ENCODE measurements around the gene HMMR. TPM values are rescaled to one million over a fixed set of nuclear protein-coding genes. Genes with fewer than 3 reads are reported as not detected.

HMMR gene
- total RNA-seq, 1 experiment from 2014 or later = 74.6 TPM

- Histone ChIP-seq H3K4me2 (ENCODE audit: low read length) (peak within 1 kb of the TSS; percentile 98), H3K4me1 (ENCODE audit: insufficient read depth, low read length) (peaks cover 29% of the 10 kb centered on the region), H3K36me3 (ENCODE audit: low read depth, low read length) (peaks cover 29% of the 10 kb centered on the region), H3F3A (ENCODE audit: low read length, unreplicated experiment) (no peaks in the 10 kb centered on the region), H3K9me3 (ENCODE audit: low read length) (no peaks in the 10 kb centered on the region), H3K4me3 (ENCODE audit: low read length) (peak within 1 kb of the TSS; percentile 98), H3K27ac (ENCODE audit: low read length) (0 out of 2 replicates have a peak within 1 kb of the TSS, but pooled peaks have one; percentile 12), H3K9me2 (replicated peaks; ENCODE audit: low read length) (no peaks in the 10 kb centered on the region), H3K27me3 (ENCODE audit: low read length) (no peaks in the 10 kb centered on the region), H3K79me2 (ENCODE audit: low read length) (peaks cover 40% of the 10 kb centered on the region), H3K9ac (ENCODE audit: low read length) (peak within 1 kb of the TSS; percentile 88), H2AFZ (ENCODE audit: low read length) (peak within 1 kb of the TSS; percentile 93), H4K20me1 (ENCODE audit: low read length) (peaks cover 21% of the 10 kb centered on the region)
- TF ChIP-seq CTCF (conservative IDR thresholded peaks at IDR 0.05; ENCODE audit: low read depth, low read length) = no peak
- no peak for TF ChIP-seq EZH2phosphoT487 (IDR thresholded peaks at IDR 0.05; ENCODE audit: borderline replicate concordance, low read length)
- TF ChIP-seq EZH2 (IDR thresholded peaks at IDR 0.05; ENCODE audit: low read length, unreplicated experiment) = no peak
- no TSS peak for BruUV-seq (replicated peaks)
- ATAC-seq (peak; percentile 92), DNase-seq (peak; percentile 97)
- ChIA-PET POLR2A (ENCODE audit: unreplicated experiment) (interaction anchor here (0.5 to 0.7 kb wide), 4 partner anchors 11 to 31 kb away, joined by 3 to 7 read pairs (median 4); partner anchors contain the start of gene HMMR), CTCF (interaction anchor here (1.0 kb wide), 1 partner anchor 23 kb away, joined by 3 read pairs; the partner anchor contains the start of gene HMMR)
- intact Hi-C loops (cut with micrococcal nuclease) = loop anchor here (1.0 to 2.0 kb wide), 3 partner anchors 23 to 67 kb away; partner anchors contain the start of genes HMMR, MAT2B and NUDCD2
Observed at GRCh38 chr5:163437309-163438182, 22.9 kb upstream of the HMMR start, which contains the start of gene CCNG1. CCNG1 (plus strand) TSS chr5:163437595; CDS start chr5:163439257, 1,662 bp downstream.

- no peak for ATAC-seq
- peaks cover 40% of the 10 kb centered on the region for H3K79me2 ChIP-seq (ENCODE audit: low read length)
- peaks cover 41% of the 10 kb centered on the region for H3K36me3 ChIP-seq (ENCODE audit: low read depth, low read length)
- no peak overlapping the region for H3K27ac ChIP-seq (ENCODE audit: low read length)
- DNase-seq = peak; percentile 24
- peaks cover 29% of the 10 kb centered on the region for H3K4me1 ChIP-seq (ENCODE audit: insufficient read depth, low read length)
- TF ChIP-seq CTCF (conservative IDR thresholded peaks at IDR 0.05; ENCODE audit: low read depth, low read length) (no peak), EZH2phosphoT487 (IDR thresholded peaks at IDR 0.05; ENCODE audit: borderline replicate concordance, low read length) (no peak), EZH2 (IDR thresholded peaks at IDR 0.05; ENCODE audit: low read length, unreplicated experiment) (no peak)
- intact Hi-C loops (cut with micrococcal nuclease) = no loop called here
- BruUV-seq (replicated peaks) = no TSS peak
- POLR2A ChIA-PET (ENCODE audit: unreplicated experiment) = interaction anchor here (0.6 kb wide), 2 partner anchors 10 to 21 kb away, joined by 4 to 5 read pairs; partner anchors contain the start of gene HMMR
- H4K20me1 ChIP-seq (ENCODE audit: low read length) = peaks cover 21% of the 10 kb centered on the region
- H3K9me3 ChIP-seq (ENCODE audit: low read length) = no peaks in the 10 kb centered on the region
- no peaks in the 10 kb centered on the region for H3K9me2 ChIP-seq (replicated peaks; ENCODE audit: low read length)
- H3K4me3 ChIP-seq (ENCODE audit: low read length) = peak overlapping the region; percentile 98
- H3K9ac ChIP-seq (ENCODE audit: low read length) = peak overlapping the region; percentile 88
- no peaks in the 10 kb centered on the region for H3F3A ChIP-seq (ENCODE audit: low read length, unreplicated experiment)
- 0 out of 2 replicates have a peak overlapping the region, but pooled peaks have one; percentile 93 for H2AFZ ChIP-seq (ENCODE audit: low read length)
- CTCF ChIA-PET = no interaction called here
- H3K27me3 ChIP-seq (ENCODE audit: low read length) = no peaks in the 10 kb centered on the region
- H3K4me2 ChIP-seq (ENCODE audit: low read length) = peak overlapping the region; percentile 98
Observed at GRCh38 chr5:163439092-163439425, 21.4 kb upstream of the HMMR start.

All from PC-3 (cell line).